ENCODE data around the gene PARD3B. TPM values are rescaled to one million over a fixed set of nuclear protein-coding genes. Genes with fewer than 3 reads are reported as not detected.

The PARD3B gene
- total and polyA plus RNA-seq, 10 of the 15 experiments (the other 5 are each of a cell fraction or from before 2014, with no cell fraction given): 0.01 to 0.54 (median 0.07) TPM; not detected in 7

DNA sequence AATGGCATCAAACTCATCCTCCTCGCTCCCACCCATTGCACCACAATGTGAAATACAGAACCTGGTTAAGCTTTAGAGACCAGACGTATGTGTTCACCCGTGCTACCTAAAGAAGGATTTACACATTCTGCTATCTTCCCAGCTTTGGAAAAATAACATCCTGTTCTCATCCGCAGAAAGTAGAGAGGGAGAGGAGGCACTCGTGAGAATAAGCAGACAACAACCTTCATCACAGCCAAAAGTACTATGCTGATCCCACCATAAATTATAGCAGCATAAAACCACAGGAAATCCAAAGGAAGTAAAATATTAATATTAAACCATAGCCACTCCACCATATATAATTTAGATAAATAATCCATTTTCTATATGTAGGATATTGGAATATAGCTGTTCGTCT lies 1025.4 kb downstream of the PARD3B start:
- H2AFZ ChIP-seq (ENCODE audit: control insufficient read depth, low read depth, low read length): no peak overlapping the region
- no peaks in the 10 kb centered on the region for H3K79me2 ChIP-seq (ENCODE audit: control insufficient read depth, insufficient read depth, low read length)
- H3K9ac ChIP-seq (ENCODE audit: control insufficient read depth, insufficient read depth, low read length): no peak overlapping the region
- FAIRE-seq (no peak), ATAC-seq (no peak), DNase-seq (ENCODE audit: low read depth, low spot score) (no peak)
- no peaks in the 10 kb centered on the region for H3K9me3 ChIP-seq (replicated peaks; ENCODE audit: control insufficient read depth, insufficient read depth, low read length)
- WGBS (ENCODE audit: insufficient coverage, insufficient replicate concordance, low lambda C conversion rate, missing lambda C conversion rate): 24% methylated on average over 6 of the region's 6 CpGs
- no peaks in the 10 kb centered on the region; a peak in 1 of 4 replicates for H3K27me3 ChIP-seq (replicated peaks in 1 of 2; ENCODE audit: control insufficient read depth in 2 of 2, insufficient read depth in 2 of 2, low read length in 1 of 2)
- ChIA-PET RAD21 (ENCODE audit: unreplicated experiment) (no interaction called here), CTCF (interaction anchor here (0.8 kb wide), 1 partner anchor 106 kb away, joined by 3 read pairs; no protein-coding TSS in a partner anchor), SMC1A (ENCODE audit: uncharacterized antibody, unreplicated experiment) (no interaction called here), POLR2A (no interaction called here)
- H3K4me2 ChIP-seq (ENCODE audit: control insufficient read depth, insufficient read depth): no peak overlapping the region
- in situ Hi-C loops (cut with MboI) (no loop called here), intact Hi-C loops (cut with micrococcal nuclease; ENCODE audit: unreplicated experiment) (no loop called here)
- H4K20me1 ChIP-seq (ENCODE audit: control insufficient read depth, insufficient read depth): no peaks in the 10 kb centered on the region
- H3K4me1 ChIP-seq (ENCODE audit: control insufficient read depth, insufficient read depth, low read length): no peaks in the 10 kb centered on the region
- TF ChIP-seq RFX5 (IDR thresholded peaks at IDR 0.05; ENCODE audit: low read depth, low read length): no peak
- TF ChIP-seq, protein P1, sequence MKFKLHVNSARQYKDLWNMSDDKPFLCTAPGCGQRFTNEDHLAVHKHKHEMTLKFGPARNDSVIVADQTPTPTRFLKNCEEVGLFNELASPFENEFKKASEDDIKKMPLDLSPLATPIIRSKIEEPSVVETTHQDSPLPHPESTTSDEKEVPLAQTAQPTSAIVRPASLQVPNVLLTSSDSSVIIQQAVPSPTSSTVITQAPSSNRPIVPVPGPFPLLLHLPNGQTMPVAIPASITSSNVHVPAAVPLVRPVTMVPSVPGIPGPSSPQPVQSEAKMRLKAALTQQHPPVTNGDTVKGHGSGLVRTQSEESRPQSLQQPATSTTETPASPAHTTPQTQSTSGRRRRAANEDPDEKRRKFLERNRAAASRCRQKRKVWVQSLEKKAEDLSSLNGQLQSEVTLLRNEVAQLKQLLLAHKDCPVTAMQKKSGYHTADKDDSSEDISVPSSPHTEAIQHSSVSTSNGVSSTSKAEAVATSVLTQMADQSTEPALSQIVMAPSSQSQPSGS (IDR thresholded peaks at IDR 0.05; ENCODE audit: low read length): no peak
- TF ChIP-seq, protein P2, sequence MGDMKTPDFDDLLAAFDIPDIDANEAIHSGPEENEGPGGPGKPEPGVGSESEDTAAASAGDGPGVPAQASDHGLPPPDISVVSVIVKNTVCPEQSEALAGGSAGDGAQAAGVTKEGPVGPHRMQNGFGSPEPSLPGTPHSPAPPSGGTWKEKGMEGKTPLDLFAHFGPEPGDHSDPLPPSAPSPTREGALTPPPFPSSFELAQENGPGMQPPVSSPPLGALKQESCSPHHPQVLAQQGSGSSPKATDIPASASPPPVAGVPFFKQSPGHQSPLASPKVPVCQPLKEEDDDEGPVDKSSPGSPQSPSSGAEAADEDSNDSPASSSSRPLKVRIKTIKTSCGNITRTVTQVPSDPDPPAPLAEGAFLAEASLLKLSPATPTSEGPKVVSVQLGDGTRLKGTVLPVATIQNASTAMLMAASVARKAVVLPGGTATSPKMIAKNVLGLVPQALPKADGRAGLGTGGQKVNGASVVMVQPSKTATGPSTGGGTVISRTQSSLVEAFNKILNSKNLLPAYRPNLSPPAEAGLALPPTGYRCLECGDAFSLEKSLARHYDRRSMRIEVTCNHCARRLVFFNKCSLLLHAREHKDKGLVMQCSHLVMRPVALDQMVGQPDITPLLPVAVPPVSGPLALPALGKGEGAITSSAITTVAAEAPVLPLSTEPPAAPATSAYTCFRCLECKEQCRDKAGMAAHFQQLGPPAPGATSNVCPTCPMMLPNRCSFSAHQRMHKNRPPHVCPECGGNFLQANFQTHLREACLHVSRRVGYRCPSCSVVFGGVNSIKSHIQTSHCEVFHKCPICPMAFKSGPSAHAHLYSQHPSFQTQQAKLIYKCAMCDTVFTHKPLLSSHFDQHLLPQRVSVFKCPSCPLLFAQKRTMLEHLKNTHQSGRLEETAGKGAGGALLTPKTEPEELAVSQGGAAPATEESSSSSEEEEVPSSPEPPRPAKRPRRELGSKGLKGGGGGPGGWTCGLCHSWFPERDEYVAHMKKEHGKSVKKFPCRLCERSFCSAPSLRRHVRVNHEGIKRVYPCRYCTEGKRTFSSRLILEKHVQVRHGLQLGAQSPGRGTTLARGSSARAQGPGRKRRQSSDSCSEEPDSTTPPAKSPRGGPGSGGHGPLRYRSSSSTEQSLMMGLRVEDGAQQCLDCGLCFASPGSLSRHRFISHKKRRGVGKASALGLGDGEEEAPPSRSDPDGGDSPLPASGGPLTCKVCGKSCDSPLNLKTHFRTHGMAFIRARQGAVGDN (IDR thresholded peaks at IDR 0.05): no peak
- TF ChIP-seq POU2F2 (IDR thresholded peaks at IDR 0.05; ENCODE audit: borderline replicate concordance, low read depth, low read length): no peak
- TF ChIP-seq CREM (IDR thresholded peaks at IDR 0.05; ENCODE audit: low read depth): no peak
- no peak for TF ChIP-seq MLLT1 (IDR thresholded peaks at IDR 0.05)
- TF ChIP-seq, protein P3, sequence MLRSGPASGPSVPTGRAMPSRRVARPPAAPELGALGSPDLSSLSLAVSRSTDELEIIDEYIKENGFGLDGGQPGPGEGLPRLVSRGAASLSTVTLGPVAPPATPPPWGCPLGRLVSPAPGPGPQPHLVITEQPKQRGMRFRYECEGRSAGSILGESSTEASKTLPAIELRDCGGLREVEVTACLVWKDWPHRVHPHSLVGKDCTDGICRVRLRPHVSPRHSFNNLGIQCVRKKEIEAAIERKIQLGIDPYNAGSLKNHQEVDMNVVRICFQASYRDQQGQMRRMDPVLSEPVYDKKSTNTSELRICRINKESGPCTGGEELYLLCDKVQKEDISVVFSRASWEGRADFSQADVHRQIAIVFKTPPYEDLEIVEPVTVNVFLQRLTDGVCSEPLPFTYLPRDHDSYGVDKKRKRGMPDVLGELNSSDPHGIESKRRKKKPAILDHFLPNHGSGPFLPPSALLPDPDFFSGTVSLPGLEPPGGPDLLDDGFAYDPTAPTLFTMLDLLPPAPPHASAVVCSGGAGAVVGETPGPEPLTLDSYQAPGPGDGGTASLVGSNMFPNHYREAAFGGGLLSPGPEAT (IDR thresholded peaks at IDR 0.05; ENCODE audit: low read depth): no peak
- H3K27ac ChIP-seq (ENCODE audit: control insufficient read depth, insufficient read depth): no peak overlapping the region
- no TSS peak for BruUV-seq (replicated peaks)
- no peaks in the 10 kb centered on the region for H3K36me3 ChIP-seq (ENCODE audit: control insufficient read depth in 2 of 2, insufficient read depth in 2 of 2, low read length in 1 of 2)
- no peak overlapping the region for H3K4me3 ChIP-seq
